B cell (primary cell): ENCODE data around the gene PTMA. TPM values are rescaled to one million over a fixed set of nuclear protein-coding genes. Genes with fewer than 3 reads are reported as not detected.

Experiments
- ATAC-seq: fragments of 200-7000 bp; cut with Tn5 transposase; one replicate; pipeline ENCODE4 v1.10.0; 2021; ENCODE audit warnings: low read depth, mild to moderate bottlenecking, moderate number of reproducible peaks, moderate library complexity
- CTCF ChIA-PET: fragments of 350-600 bp; sonication (Branson Sonifier 250); formaldehyde crosslinking; loops from one replicate; lab custom pipeline; 2021; ENCODE audit warnings: antibody characterized with exemption, inconsistent platforms; lab: Charles Lee
- POLR2A ChIA-PET: fragments of 350-600 bp; sonication (Branson Sonifier 250); formaldehyde crosslinking; loops from one replicate; lab custom pipeline; 2021; ENCODE audit warnings: antibody characterized with exemption; lab: Charles Lee
- DNase-seq: peaks from one replicate; pipeline ENCODE4 v3.0.0; 2013
- H2AFZ ChIP-seq: 2 replicates; pipeline ENCODE4 v1.6.1; 2012; ENCODE audit warnings: mild to moderate bottlenecking, low read depth, low read length; ENCODE audit not compliant: insufficient read depth, poor library complexity, severe bottlenecking
- H3K27ac ChIP-seq, 2 donors: 1 replicate in 1 of 2; 2 replicates in 1 of 2; pipeline ENCODE4 v1.5.1; 2012 to 2013; ENCODE audit warnings: low read length in 2 of 2, mild to moderate bottlenecking in 2 of 2, moderate library complexity in 1 of 2
- H3K27me3 ChIP-seq, 4 experiments: fragments of 200-600 bp in 1 of 4; sonication (generic) in 1 of 4; replicated peaks in 1 of 4; 1 replicate in 2 of 4; 2 replicates in 2 of 4; pipeline versions ENCODE4 v1.6.1 to v1.7.0; 2013 to 2016; ENCODE audit warnings: low read length in 3 of 4, mild to moderate bottlenecking in 2 of 4, mixed read lengths in 1 of 4, moderate library complexity in 1 of 4; ENCODE audit not compliant: insufficient read depth in 4 of 4, control insufficient read depth in 3 of 4; ENCODE audit errors: control extremely low read depth in 1 of 4
- H3K36me3 ChIP-seq, 2 experiments: replicated peaks in 1 of 2; 1 replicate in 1 of 2; 2 replicates in 1 of 2; pipeline versions ENCODE4 v1.6.1 to v1.7.1; 2013; ENCODE audit warnings: low read length in 1 of 2; ENCODE audit not compliant: insufficient read depth in 2 of 2, control insufficient read depth in 1 of 2; ENCODE audit errors: control extremely low read depth in 1 of 2, extremely low read depth in 1 of 2
- H3K4me1 ChIP-seq, 2 donors: fragments of 200-600 bp in 1 of 2; sonication (generic) in 1 of 2; 1 replicate in 1 of 2; 2 replicates in 1 of 2; pipeline versions ENCODE4 v1.5.1 to v1.6.1; 2013 to 2017; ENCODE audit warnings: low read length in 2 of 2; ENCODE audit not compliant: control insufficient read depth in 2 of 2, insufficient read depth in 2 of 2
- H3K4me2 ChIP-seq: replicated peaks from 2 replicates; pipeline ENCODE3; 2012; ENCODE audit warnings: mild to moderate bottlenecking, low read depth, low read length; ENCODE audit not compliant: poor library complexity, severe bottlenecking
- H3K4me3 ChIP-seq, 5 experiments: fragments of 200-600 bp in 1 of 5; sonication (generic) in 1 of 5; 1 replicate in 3 of 5; 2 replicates in 2 of 5; pipeline versions ENCODE4 v1.5.1 to v1.7.0; 2011 to 2016; ENCODE audit warnings: low read length in 4 of 5, mild to moderate bottlenecking in 4 of 5, low read depth in 2 of 5, control low read depth in 1 of 5, moderate library complexity in 1 of 5; ENCODE audit not compliant: insufficient read depth in 1 of 5; ENCODE audit errors: control extremely low read depth in 1 of 5, extremely low read depth in 1 of 5
- H3K79me2 ChIP-seq: fragments of 200-600 bp; sonication (generic); one replicate; pipeline ENCODE4 v1.6.0; 2016; ENCODE audit warnings: low read length; ENCODE audit not compliant: control insufficient read depth, insufficient read depth
- H3K9ac ChIP-seq: fragments of 200-600 bp; sonication (generic); 2 replicates; pipeline ENCODE4 v1.6.1; 2017; ENCODE audit warnings: mild to moderate bottlenecking, low read length, moderate library complexity
- H3K9me3 ChIP-seq, 3 donors: one replicate each; pipeline versions ENCODE4 v1.6.1 to v1.7.1; 2013; ENCODE audit warnings: low read length in 2 of 3; ENCODE audit not compliant: control insufficient read depth in 2 of 3, insufficient read depth in 1 of 3; ENCODE audit errors: control extremely low read depth in 1 of 3
- H4K20me1 ChIP-seq: 2 replicates; pipeline ENCODE4 v1.6.0; 2012; ENCODE audit warnings: mild to moderate bottlenecking, low read length; ENCODE audit not compliant: insufficient read depth, control insufficient read depth, poor library complexity, severe bottlenecking
- H3K27ac Mint-ChIP-seq: one replicate; pipeline ENCODE4 v1.8.0; 2021; ENCODE audit warnings: mixed read lengths
- H3K27me3 Mint-ChIP-seq: one replicate; pipeline ENCODE4 v1.8.0; 2021; ENCODE audit warnings: mixed read lengths
- H3K4me1 Mint-ChIP-seq: one replicate; pipeline ENCODE4 v1.8.0; 2021; ENCODE audit warnings: mixed read lengths
- H3K4me3 Mint-ChIP-seq: one replicate; pipeline ENCODE4 v1.8.0; 2021; ENCODE audit warnings: mixed read lengths
- H3K9me3 Mint-ChIP-seq: one replicate; pipeline ENCODE4 v1.8.0; 2022; ENCODE audit warnings: mixed read lengths; ENCODE audit not compliant: insufficient read depth
- EZH2 ChIP-seq: IDR thresholded peaks from 2 replicates; pipeline ENCODE4 v1.6.1; 2012; ENCODE audit warnings: borderline replicate concordance, low read depth, mild to moderate bottlenecking, moderate library complexity, low read length; ENCODE audit not compliant: insufficient read depth, poor library complexity, severe bottlenecking
- WGBS: methylation state at CpG from one replicate; pipeline ENCODE4 v1.1.5; 2013; ENCODE audit warnings: missing lambda C conversion rate; ENCODE audit not compliant: insufficient coverage; 5-methylcytosine and 5-hydroxymethylcytosine counted together
- intact Hi-C: fragments of 100-400 bp; cut with micrococcal nuclease; formaldehyde crosslinking; loops from one replicate; pipeline ENCODE4 v1.10.0; 2022
- polyA plus RNA-seq: library from polyadenylated mRNA; depleted of rRNA; stranded (reverse); fragments of >200 nt; gene quantifications from 2 replicates; pipeline ENCODE4 v1.2.3, GENCODE V29; 2012
- total RNA-seq, 2 donors: library from RNA; stranded (reverse); fragments of 120-200 nt in 1 of 2; gene quantifications; 1 replicate in 1 of 2; 2 replicates in 1 of 2; pipeline versions ENCODE4 v1.2.3 to v1.2.4, GENCODE V29; 2013 to 2022
- TF ChIP-seq, protein P1 (sequence below): fragments of 200-600 bp; IDR thresholded peaks from one replicate; pipeline ENCODE4 v1.8.0; 2022; ENCODE audit warnings: antibody characterized with exemption, mild to moderate bottlenecking

Gene PTMA
- total and polyA plus RNA-seq, 2 donors (not counting 1 experiment from before 2014, with no cell fraction given), result 713 to 2,282 TPM

- no peaks in the 10 kb centered on the region for H4K20me1 ChIP-seq
- intact Hi-C loops, result loop anchor here (2.0 kb wide), 1 partner anchor 15 kb away; no protein-coding TSS in a partner anchor
- Mint-ChIP-seq H3K4me3 (peak overlapping the region; percentile 79), H3K4me1 (peaks cover 70% of the 10 kb centered on the region), H3K27ac (peak overlapping the region; percentile 96), H3K9me3 (no peaks in the 10 kb centered on the region), H3K27me3 (no peaks in the 10 kb centered on the region)
- no peaks in the 10 kb centered on the region for H3K36me3 ChIP-seq
- WGBS, result 73% methylated on average over 25 of the region's 27 CpGs
- CTCF ChIA-PET, result interaction anchor here (0.5 to 17.3 kb wide), 5 partner anchors 11 to 52 kb away, joined by 3 to 561 read pairs (median 10); no protein-coding TSS in a partner anchor
- H3K9me3 ChIP-seq, result peaks cover 0 to 28% (median 3%) of the 10 kb centered on the region in 3 donors
- TF ChIP-seq EZH2, result no peak
- ATAC-seq (no peak), DNase-seq (peak; percentile 44)
- H3K9ac ChIP-seq, result peak overlapping the region; percentile 57
- H3K4me3 ChIP-seq, result no peak overlapping the region
- peak overlapping the region; percentile 75 for H3K4me2 ChIP-seq
- POLR2A ChIA-PET, result interaction anchor here (1.1 to 9.2 kb wide), 4 partner anchors 10 to 50 kb away, joined by 3 to 151 read pairs (median 107); partner anchors contain the start of gene PTMA
- peaks cover 57 to 70% of the 10 kb centered on the region in 2 donors for H3K4me1 ChIP-seq
- peak overlapping the region; percentile 53 for H2AFZ ChIP-seq
- no peaks in the 10 kb centered on the region for H3K27me3 ChIP-seq
- H3K27ac ChIP-seq, result peak overlapping the region; percentile 93 to 98
- H3K79me2 ChIP-seq, result peaks cover 18% of the 10 kb centered on the region
Observed at GRCh38 chr2:231663458-231664212, 44.7 kb upstream of the PTMA start.

GRCh38 chr2:231664727-231665126 is 43.6 kb upstream of the PTMA start:
- CTCF ChIA-PET, result interaction anchor here (0.7 to 17.3 kb wide), 4 partner anchors 10 to 53 kb away, joined by 5 to 561 read pairs (median 90); no protein-coding TSS in a partner anchor
- intact Hi-C loops, result no loop called here
- peak overlapping the region; percentile 35 for H3K4me3 Mint-ChIP-seq
- Histone ChIP-seq H2AFZ (peak overlapping the region; percentile 65), H3K4me2 (peak overlapping the region; percentile 85), H3K36me3 (peaks cover 0 to 1% of the 10 kb centered on the region in 2 experiments), H3K27me3 (no peaks in the 10 kb centered on the region), H3K27ac (peak overlapping the region; percentile 93 to 98), H3K79me2 (peaks cover 27% of the 10 kb centered on the region), H3K4me1 (peaks cover 66 to 81% of the 10 kb centered on the region in 2 donors), H3K9ac (no peak overlapping the region), H3K4me3 (no peak overlapping the region), H4K20me1 (no peaks in the 10 kb centered on the region), H3K9me3 (peaks cover 0 to 25% (median 3%) of the 10 kb centered on the region in 3 donors)
- H3K27ac Mint-ChIP-seq, result peak overlapping the region; percentile 96
- TF ChIP-seq, protein P1, sequence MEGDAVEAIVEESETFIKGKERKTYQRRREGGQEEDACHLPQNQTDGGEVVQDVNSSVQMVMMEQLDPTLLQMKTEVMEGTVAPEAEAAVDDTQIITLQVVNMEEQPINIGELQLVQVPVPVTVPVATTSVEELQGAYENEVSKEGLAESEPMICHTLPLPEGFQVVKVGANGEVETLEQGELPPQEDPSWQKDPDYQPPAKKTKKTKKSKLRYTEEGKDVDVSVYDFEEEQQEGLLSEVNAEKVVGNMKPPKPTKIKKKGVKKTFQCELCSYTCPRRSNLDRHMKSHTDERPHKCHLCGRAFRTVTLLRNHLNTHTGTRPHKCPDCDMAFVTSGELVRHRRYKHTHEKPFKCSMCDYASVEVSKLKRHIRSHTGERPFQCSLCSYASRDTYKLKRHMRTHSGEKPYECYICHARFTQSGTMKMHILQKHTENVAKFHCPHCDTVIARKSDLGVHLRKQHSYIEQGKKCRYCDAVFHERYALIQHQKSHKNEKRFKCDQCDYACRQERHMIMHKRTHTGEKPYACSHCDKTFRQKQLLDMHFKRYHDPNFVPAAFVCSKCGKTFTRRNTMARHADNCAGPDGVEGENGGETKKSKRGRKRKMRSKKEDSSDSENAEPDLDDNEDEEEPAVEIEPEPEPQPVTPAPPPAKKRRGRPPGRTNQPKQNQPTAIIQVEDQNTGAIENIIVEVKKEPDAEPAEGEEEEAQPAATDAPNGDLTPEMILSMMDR, result no peak
- no peak for TF ChIP-seq EZH2
- H3K4me1 Mint-ChIP-seq, result peaks cover 76% of the 10 kb centered on the region
- no peak for ATAC-seq
- WGBS, result 84% methylated on average over 4 of the region's 8 CpGs
- no peaks in the 10 kb centered on the region for H3K27me3 Mint-ChIP-seq
- POLR2A ChIA-PET, result interaction anchor here (7.4 to 9.2 kb wide), 3 partner anchors 9 to 51 kb away, joined by 94 to 151 read pairs (median 120); partner anchors contain the start of gene PTMA
- no peaks in the 10 kb centered on the region for H3K9me3 Mint-ChIP-seq
- DNase-seq, result no peak
